ENCODE data around the gene KIRREL3. TPM values are rescaled to one million over a fixed set of nuclear protein-coding genes. Genes with fewer than 3 reads are reported as not detected.

KIRREL3 gene
- polyA plus RNA-seq, 1 of the 3 experiments (the other 2 are of a cell fraction), result 3.7 TPM

GRCh38 chr11:126853732-126854131 lies 146.8 kb downstream of the KIRREL3 start (continued):
- TF ChIP-seq ZBTB33 (IDR thresholded peaks at IDR 0.05; ENCODE audit: borderline replicate concordance, low read depth) (no peak), TCF12 (IDR thresholded peaks at IDR 0.05) (no peak), PBX3 (IDR thresholded peaks at IDR 0.05) (no peak; the same call in 1 of the 2 replicates), TEAD4 (IDR thresholded peaks at IDR 0.05; ENCODE audit: borderline replicate concordance, insufficient read depth) (no peak), RFX5 (IDR thresholded peaks at IDR 0.05; ENCODE audit: low read length) (no peak)

GRCh38 chr11:126844789-126845188 lies 155.8 kb downstream of the KIRREL3 start:
- WGBS (ENCODE audit: low lambda C conversion rate), result 91% methylated on average over 2 of the region's 2 CpGs
- Histone ChIP-seq H2AFZ (ENCODE audit: low read depth) (no peak overlapping the region), H3K36me3 (replicated peaks in 1 of 2; ENCODE audit: control insufficient read depth in 1 of 2, insufficient read depth in 2 of 2, low read length in 1 of 2) (peaks cover 0 to 7% of the 10 kb centered on the region in 2 experiments), H3K9ac (no peak overlapping the region), H3K79me2 (ENCODE audit: insufficient read depth) (no peaks in the 10 kb centered on the region), H3K4me3 (ENCODE audit: low read depth in 2 of 2, low read length in 1 of 2) (no peak overlapping the region), H4K20me1 (ENCODE audit: insufficient read depth) (no peaks in the 10 kb centered on the region), H3F3A (replicated peaks; ENCODE audit: insufficient read depth) (peaks cover 16% of the 10 kb centered on the region), H3K27ac (ENCODE audit: low read depth in 2 of 2, low read length in 1 of 2) (no peak overlapping the region), H3K27me3 (ENCODE audit: insufficient read depth) (no peaks in the 10 kb centered on the region), H3K4me1 (ENCODE audit: control insufficient read depth in 1 of 2, insufficient read depth in 2 of 2, low read depth in 1 of 2, low read length in 1 of 2) (peaks cover 0 to 14% of the 10 kb centered on the region in 2 experiments; a peak in 2 of 4 replicates), H3K9me3 (no peaks in the 10 kb centered on the region), H3K4me2 (no peak overlapping the region), H3K9me2 (no peaks in the 10 kb centered on the region)
- CTCF ChIA-PET, result interaction anchor here (1.1 kb wide), 1 partner anchor 14 kb away, joined by 3 read pairs; no protein-coding TSS in a partner anchor
- TF ChIP-seq ZBTB33 (IDR thresholded peaks at IDR 0.05; ENCODE audit: borderline replicate concordance, low read depth) (no peak), FOXM1 (IDR thresholded peaks at IDR 0.05; ENCODE audit: low read depth) (no peak), REST (IDR thresholded peaks at IDR 0.05; ENCODE audit: low read depth, low read length) (no peak), CHD2 (IDR thresholded peaks at IDR 0.05; ENCODE audit: low read length, partially characterized antibody) (no peak), FOXJ3 (CRISPR knock-in tag; IDR thresholded peaks at IDR 0.05) (no peak), YY1 (IDR thresholded peaks at IDR 0.05; ENCODE audit: low read depth) (no peak)
- POLR2A ChIA-PET, result no interaction called here
- no peak for DNase-seq

Measured in SK-N-SH (cell line).